GM19099 (cell line): ENCODE measurements around the gene TP73.

Experiments
- POLR2A ChIP-seq: IDR thresholded peaks from 3 replicates; pipeline ENCODE4 v1.6.1; 2011; ENCODE audit warnings: low read depth; ENCODE audit not compliant: insufficient read length; ENCODE audit errors: extremely low read depth

The TP73 gene

DNA sequence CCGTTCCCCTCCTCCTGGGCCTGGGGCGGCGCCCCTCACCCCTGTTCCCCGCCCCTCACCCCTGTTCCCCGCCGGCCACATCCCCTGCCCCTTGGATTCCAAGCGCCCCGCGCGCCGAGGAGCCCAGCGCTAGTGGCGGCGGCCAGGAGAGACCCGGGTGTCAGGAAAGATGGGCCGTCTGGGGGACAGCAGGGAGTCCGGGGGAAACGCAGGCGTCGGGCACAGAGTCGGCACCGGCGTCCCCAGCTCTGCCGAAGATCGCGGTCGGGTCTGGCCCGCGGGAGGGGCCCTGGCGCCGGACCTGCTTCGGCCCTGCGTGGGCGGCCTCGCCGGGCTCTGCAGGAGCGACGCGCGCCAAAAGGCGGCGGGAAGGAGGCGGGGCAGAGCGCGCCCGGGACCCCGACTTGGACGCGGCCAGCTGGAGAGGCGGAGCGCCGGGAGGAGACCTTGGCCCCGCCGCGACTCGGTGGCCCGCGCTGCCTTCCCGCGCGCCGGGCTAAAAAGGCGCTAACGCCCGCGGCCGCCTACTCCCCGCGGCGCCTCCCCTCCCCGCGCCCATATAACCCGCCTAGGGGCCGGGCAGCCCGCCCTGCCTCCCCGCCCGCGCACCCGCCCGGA lies at the start of gene TP73:
Gene TP73 (plus strand): TSS at position 587 of the 618 bp plus-strand sequence. CDS start 29,850 bp downstream, outside the sequence.
- TF ChIP-seq POLR2A: peak; percentile 37

DNA sequence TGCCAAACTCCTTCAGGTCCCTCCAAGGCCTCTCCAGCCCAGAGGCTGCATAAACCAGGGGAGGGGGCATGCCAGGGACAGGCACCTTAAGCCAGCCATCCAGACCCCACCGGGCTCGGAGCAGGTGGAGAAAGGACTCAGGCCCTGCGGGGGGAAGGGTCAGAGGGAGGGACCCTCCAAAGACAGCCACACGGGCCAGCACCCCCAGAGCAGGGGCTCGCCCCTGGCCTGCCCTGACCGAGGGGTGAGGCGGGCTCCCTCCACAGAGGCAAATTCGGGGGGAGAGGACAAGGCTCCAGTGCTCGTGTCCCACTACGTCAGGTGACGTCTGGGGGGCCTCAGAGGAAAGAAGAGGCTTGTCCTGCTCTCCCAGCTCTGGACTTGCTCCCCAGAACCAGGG lies 49.2 kb upstream of the TP73 start:
- no peak for TF ChIP-seq POLR2A

DNA sequence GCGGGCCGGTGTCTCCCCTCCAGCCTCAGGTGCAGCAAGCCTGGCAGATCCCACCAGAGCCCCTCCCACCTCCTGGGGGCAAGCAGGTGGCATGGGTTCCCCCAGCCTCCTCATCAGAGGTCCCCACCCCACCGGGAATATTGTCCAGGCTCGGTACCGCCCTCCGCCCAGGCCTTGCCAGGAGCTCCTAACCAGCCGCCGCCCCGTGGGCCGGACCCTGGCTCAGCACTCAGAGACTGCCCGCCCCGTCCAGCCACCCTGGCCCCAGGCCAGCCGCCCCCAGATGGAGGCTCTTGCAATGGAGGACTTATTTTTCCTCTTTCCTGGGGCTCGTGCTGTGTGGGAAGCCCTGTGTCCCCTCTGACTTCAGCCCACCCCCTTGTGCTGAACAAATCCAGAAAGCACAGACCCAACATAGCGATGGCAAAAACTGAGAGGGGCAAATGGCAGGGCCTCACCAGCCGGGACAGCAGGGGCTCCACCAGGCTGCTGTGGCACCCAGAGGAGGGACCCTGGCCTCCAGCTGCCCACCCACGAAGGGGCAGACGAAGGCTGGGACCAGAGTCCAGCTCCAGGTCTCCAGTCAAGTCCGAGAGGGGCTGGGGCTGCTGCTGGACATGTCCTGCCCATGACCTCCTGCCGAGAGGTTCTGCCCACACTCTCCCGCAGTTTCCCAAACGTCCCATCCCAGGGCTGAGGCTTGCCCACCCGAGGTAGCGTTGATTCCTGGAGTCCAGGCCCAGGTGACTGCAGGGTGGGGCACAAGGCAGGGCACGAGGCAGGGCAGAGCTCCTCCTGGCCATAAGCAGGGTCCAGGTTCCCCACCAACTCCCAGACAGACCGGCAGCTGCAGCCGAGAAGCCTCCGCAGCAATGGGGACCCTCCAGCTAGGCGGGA lies 48.5 kb upstream of the TP73 start:
- TF ChIP-seq POLR2A: no peak

DNA sequence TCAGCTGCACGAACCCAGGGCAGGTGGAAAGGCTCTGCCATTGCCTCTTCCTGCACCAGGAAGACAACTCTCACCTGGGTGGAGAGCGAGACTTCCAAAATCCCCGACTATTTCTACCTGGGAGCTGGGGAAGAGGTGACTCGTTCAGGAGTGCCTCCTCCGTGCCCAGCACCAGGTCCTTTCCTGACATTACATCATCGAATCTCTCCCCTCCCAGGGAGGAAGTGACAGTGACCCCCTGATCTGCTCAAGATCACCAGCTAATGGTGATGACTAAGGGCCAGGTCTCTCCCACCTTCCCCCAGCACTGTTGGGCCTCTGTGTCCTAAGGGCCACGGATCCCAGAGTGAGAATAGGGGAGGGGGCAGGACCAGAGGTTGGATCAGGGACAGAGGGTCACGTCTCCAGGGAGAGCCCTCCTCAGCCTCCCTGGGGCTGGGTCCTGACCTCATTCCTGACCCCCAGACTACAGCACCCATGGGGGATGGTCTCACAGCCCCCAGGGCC lies 47.8 kb upstream of the TP73 start:
- TF ChIP-seq POLR2A: no peak

DNA sequence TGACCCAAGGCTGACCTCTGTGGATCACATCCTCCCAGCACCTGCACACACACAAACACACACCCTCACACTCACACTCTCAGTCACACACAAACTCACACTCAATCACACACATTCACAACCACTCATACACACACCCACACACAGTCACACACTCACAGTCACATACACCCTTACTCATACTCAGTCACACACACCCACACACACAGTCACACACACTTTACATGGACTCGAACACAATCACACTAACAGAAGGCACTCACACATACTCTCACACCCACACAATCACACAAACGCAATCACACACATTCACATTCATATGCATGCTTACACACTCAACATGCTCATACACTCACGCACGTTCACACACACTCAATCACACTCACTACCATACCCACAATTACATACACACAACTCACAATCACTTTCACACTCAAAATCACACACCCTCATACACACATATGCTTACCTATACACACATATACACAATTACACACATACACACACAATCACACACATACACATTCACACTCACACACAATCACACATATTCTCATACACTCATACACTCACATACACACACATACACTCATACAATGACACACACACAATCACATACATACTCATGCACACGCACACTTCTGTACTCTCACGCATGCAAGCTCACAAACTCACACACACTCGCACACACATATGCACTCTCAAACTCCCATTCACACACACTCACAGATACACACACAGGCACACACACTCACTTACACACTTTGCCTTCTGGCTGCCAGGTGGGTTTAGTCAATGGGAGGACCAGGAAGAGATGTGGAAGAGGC lies 47.1 kb upstream of the TP73 start:
- TF ChIP-seq POLR2A: no peak

DNA sequence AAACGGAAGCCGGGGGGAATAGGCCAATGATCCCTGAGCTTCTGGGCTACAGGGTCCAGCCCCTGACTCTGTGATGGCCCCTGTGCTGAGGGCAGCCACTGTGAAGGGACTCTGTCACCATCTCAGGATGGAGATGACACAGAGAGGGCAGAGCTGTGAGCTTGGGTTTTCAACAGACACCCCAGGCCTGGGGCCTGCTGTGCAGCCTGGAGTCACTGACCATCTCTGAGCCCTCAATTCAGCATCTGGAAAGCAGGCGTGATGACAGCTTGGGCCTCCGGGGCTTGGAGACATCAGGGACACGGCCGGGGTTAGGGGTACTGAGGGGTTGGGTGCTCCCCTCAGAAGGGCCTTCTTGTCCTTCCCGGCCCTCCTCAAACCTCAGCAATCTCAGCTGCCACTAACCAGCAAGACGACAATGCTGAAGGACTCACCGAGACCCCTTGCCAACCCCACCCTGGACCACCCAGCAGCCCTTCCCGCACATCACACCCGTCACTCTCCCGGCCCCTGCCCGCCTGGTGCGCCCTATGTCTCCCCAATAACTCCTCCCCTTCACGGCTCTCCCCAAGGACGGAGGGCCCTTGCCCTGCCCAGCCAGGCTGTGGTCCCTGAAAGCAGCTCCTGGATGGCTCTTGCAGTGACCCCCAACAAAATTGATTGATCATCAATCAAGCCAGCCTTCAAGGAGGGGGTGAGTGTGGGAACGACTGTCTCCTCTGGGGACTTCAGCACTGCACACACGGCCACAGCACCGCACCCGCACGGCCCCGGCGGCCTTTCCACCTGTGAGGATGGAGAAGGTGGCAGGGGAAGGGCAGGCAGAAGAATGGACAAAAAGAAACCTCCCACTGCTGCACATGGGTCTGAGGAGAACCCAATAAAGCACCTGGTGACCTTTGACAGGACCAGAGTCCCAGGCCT lies 45.3 kb upstream of the TP73 start:
- TF ChIP-seq POLR2A: no peak

DNA sequence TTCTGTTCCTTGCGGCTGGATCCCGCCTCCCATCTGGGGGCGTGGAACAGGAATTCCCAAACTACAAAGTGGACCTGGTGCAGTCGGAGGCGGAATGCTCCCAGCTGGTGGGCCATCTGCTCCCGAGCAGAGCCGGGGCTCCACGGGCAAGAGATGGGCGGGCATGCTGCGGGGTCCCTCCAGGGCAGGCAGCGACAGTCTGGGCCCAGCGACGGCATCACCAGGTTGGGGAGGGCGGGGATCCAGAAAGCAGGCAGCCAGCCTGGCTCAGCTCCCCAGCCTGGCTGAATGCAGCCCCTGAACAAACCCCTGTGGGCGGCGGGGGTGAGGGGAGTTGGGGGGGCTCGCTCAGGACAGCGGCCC lies 44.6 kb upstream of the TP73 start:
- TF ChIP-seq POLR2A: no peak

DNA sequence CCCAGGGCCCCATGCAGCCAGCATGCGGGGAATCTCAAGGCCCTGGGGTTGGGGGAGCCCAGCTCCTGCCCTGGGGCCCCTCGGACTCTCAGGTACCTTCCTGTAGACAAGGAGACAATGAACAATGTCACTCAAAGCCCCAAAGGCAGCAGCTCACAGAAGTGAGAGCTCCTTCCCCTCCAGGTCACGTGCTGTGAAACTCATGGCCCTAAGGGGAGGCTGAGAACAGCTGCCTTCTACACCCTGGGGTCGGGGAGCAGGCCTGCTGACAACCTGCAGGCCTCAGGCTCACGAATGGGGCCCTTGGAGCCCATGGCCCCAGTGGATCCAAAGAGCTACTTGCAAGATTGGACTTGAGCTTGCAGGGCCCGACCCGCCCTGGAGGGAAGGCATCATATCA lies 44.2 kb upstream of the TP73 start:
- TF ChIP-seq POLR2A: no peak

DNA sequence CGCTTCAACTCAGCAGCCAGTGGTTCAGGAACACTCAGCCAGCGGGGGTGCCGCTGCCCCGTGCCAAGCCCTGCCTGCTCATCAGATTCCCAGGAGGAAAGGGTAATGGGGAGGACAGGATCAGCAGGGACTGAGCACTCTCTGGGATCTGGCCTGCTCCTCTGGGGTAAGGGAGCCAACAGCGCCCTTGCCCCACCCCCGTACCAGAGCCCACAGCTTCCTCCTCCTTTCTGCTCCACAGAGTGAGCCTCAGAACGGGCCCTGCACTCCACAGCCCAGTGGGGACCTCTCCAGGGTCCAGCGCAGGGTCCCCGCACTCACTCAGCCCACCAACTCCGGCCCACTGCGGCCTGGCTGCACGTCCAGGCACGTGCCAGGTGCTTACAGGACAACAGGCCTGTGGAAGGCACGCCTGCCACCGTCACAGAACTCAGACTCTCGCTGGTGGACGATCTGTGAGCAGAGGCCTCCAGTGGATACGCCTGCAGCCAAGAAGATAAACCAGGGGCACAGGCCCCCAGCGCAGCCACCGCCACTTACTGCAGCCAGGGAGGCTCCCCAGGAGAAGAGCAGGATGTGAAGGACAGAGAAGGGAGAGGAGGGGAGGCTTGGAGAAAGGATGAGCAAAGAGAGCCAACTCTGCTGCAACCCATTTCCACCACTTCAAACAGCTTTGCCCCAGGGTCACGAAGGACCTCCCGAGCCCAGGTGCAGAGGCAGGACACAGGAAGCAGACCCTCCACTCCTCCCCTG lies 43.1 kb upstream of the TP73 start:
- no peak for TF ChIP-seq POLR2A

DNA sequence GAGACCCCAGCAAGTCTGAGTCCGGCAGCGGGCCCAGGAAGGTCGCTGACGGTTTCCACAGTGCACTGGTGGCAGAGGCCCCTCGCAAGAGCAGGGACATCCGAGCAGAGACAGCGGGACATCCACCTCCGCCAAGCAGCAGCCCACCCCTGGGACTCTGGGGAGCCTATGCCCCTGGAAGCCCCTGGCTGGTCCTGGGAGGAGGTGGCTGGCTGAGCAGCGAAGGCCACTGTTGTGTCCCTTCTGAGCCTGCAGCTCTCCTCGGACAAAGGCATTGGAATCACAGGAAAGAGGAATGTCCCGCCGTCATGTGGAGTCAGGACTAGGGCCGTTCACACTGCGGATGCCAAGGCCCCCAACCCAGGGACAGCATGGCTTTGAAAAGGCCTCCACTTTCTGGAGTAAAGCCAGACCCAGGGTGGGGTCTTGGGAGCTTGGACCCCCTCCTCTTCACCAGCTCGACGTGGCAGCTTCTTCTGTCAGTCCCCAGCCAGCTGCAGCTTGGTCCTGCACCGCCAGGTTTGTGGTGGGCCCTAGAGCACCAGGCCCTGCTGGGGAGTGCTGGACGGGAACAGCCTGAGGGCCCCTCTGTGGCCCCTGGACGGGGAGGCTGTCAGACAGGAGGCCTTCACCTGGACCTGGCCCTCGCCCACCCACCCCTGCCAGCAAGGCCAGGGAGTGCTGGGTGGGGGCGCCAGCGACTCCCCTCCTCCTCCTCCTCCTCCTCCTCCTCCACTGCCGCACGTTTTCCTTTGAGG lies 42.4 kb upstream of the TP73 start:
- no peak for TF ChIP-seq POLR2A

DNA sequence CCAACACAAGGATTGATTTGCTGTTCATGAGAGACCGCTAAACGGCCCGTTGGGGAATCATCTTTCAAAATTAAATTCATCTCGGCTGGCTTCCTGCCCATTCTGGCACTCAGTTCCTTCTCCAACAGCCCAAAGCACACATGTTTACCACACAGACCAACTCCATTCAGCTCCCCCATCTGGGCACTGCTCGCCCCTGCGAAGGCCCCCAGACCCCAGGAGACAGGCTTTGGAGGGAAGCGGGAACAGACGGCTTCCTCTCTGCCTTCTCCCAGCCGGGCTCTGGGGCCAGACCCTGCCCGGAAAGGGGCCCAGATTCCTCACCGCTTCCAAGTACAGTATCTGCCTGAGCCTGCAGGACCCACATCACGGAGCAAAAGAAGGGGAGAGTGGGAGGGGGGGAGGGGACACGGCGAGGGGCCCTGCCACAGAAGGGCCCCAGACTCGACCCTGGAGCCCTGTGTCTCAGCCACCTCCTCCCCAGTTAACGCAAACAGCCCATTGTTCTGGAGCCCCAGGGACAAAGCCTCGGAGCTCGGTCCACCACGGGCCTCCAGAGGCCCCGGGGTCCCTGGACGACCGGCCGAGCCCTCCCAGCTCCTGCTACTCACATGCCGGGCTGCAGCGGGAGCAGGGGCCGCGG lies 41.7 kb upstream of the TP73 start:
- TF ChIP-seq POLR2A: no peak
